GM12865 (cell line): ENCODE measurements around the gene CLIP4.

ENCODE experiments used
- DNase-seq: peaks from one replicate; pipeline ENCODE4 v3.0.0; 2010; ENCODE audit warnings: low read depth
- H3K4me3 ChIP-seq: 2 replicates; pipeline ENCODE4 v1.5.1; 2011; ENCODE audit warnings: mild to moderate bottlenecking, low read depth, low read length, control low read depth
- CTCF ChIP-seq: IDR thresholded peaks from 2 replicates; pipeline ENCODE4 v1.5.1; 2011; ENCODE audit warnings: low read length, control low read depth, low read depth, inconsistent platforms; ENCODE audit not compliant: insufficient read depth; ENCODE audit errors: missing control alignments

CLIP4 gene

GRCh38 chr2:29154610-29155009 lies 39.4 kb downstream of the CLIP4 start:
- TF ChIP-seq CTCF = no peak
- DNase-seq = no peak

GRCh38 chr2:29155578-29155977 lies 40.4 kb downstream of the CLIP4 start:
- H3K4me3 ChIP-seq = no peak overlapping the region
- TF ChIP-seq CTCF = no peak
- DNase-seq = no peak

More at GRCh38 chr2:29154610-29155009, 39.4 kb downstream of the CLIP4 start:
- no peak overlapping the region for H3K4me3 ChIP-seq

- no peak for TF ChIP-seq CTCF
- H3K4me3 ChIP-seq = no peak overlapping the region
- DNase-seq = no peak
These were observed 41.9 kb downstream of the CLIP4 start for GRCh38 chr2:29157131-29157530.

GRCh38 chr2:29159125-29159524 lies 43.9 kb downstream of the CLIP4 start:
- no peak for DNase-seq
- TF ChIP-seq CTCF = no peak
- H3K4me3 ChIP-seq = no peak overlapping the region

- DNase-seq = no peak
- TF ChIP-seq CTCF = no peak
- H3K4me3 ChIP-seq = no peak overlapping the region
These were observed 45.0 kb downstream of the CLIP4 start for GRCh38 chr2:29160184-29160583.

GRCh38 chr2:29162204-29162928 lies 47.2 kb downstream of the CLIP4 start:
- no peak overlapping the region for H3K4me3 ChIP-seq
- TF ChIP-seq CTCF = no peak
- DNase-seq = no peak
